ENCODE measurements around the gene POU4F3. TPM values are rescaled to one million over a fixed set of nuclear protein-coding genes. Genes with fewer than 3 reads are reported as not detected.

The POU4F3 gene
- total RNA-seq, 3 donors from 2014 or later: 0.15 TPM; not detected in 2

DNA sequence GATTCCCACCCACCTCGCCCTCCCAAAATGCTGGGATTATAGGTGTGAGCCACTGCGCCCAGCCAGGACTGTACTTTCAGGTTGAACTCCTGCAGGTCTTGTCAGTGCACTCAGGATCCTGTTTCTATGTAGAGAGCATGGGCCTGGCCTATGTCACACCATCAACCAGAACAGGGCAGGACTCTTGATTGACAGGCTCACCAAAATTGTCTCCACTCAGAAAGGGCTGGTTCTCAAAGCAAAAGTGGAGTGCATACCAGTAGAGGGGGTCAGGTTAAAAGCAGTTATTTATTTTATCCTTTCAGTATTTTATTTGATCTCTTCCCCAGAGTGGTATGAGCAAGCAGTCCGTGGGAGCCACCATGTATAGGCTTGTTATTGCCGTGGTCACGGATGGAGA lies 27.4 kb upstream of the POU4F3 start:
- intact Hi-C loops (cut with DNase I; ENCODE audit: low total_unique reads): no loop called here
- DNase-seq (ENCODE audit: low spot score in 2 of 2): no peak
- TF ChIP-seq POLR2A (IDR thresholded peaks at IDR 0.05) (no peak), POLR2AphosphoS5 (IDR thresholded peaks at IDR 0.05) (no peak)
- TF ChIP-seq, protein P1, sequence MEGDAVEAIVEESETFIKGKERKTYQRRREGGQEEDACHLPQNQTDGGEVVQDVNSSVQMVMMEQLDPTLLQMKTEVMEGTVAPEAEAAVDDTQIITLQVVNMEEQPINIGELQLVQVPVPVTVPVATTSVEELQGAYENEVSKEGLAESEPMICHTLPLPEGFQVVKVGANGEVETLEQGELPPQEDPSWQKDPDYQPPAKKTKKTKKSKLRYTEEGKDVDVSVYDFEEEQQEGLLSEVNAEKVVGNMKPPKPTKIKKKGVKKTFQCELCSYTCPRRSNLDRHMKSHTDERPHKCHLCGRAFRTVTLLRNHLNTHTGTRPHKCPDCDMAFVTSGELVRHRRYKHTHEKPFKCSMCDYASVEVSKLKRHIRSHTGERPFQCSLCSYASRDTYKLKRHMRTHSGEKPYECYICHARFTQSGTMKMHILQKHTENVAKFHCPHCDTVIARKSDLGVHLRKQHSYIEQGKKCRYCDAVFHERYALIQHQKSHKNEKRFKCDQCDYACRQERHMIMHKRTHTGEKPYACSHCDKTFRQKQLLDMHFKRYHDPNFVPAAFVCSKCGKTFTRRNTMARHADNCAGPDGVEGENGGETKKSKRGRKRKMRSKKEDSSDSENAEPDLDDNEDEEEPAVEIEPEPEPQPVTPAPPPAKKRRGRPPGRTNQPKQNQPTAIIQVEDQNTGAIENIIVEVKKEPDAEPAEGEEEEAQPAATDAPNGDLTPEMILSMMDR (IDR thresholded peaks at IDR 0.05): no peak

DNA sequence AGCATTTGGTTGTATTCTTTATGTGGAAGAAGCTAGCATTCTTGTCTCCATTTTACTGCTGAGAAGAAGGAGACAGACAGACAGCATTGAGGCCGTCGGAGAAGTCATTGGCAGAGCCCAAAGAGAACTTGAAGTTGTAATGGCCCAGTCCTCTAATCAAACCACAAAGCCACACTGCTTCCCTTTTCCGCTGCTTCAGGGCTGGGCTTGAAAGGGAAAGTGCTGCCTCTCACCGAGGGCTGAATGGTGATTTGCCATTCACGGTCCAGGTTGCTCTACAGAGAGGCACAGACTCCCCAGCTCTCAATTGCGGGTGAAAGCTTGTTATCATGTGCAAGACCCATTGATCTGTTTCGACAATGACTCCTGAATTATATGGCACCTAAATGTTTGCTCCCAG lies 25.6 kb upstream of the POU4F3 start:
- no peak for DNase-seq (ENCODE audit: low spot score in 2 of 2)
- TF ChIP-seq POLR2A (IDR thresholded peaks at IDR 0.05): no peak
- TF ChIP-seq POLR2AphosphoS5 (IDR thresholded peaks at IDR 0.05): no peak
- TF ChIP-seq, protein P1 (IDR thresholded peaks at IDR 0.05): no peak
- Histone ChIP-seq H3K27me3 (no peaks in the 10 kb centered on the region), H3K9me3 (no peaks in the 10 kb centered on the region), H3K27ac (no peak overlapping the region), H3K36me3 (no peaks in the 10 kb centered on the region), H3K4me3 (no peak overlapping the region), H3K4me1 (no peaks in the 10 kb centered on the region)
- intact Hi-C loops (cut with DNase I; ENCODE audit: low total_unique reads): no loop called here

More for the DNA sequence above, 27.4 kb upstream of the POU4F3 start:
- no peaks in the 10 kb centered on the region for H3K36me3 ChIP-seq
- no peaks in the 10 kb centered on the region for H3K9me3 ChIP-seq
- no peaks in the 10 kb centered on the region for H3K4me1 ChIP-seq
- no peak overlapping the region for H3K27ac ChIP-seq
- H3K4me3 ChIP-seq: no peak overlapping the region
- no peaks in the 10 kb centered on the region for H3K27me3 ChIP-seq

DNA sequence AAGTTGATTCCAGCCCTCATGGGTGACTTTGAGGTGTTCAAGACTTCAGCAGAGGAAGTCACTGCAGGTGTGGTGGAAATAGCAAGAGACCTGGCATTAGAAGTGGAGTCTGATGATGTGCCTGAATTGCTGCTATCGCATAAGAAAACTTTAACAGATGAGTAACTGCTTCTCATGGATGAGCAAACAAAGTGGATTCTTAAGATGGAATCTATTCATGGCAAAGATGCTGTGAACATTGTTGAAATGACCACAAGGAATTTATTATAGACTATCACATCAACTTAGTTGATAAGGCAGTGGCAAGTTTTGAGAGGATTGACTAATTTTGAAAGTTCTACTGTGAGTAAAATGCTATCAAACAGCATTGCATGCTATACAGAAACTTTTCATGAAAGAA lies 17.1 kb upstream of the POU4F3 start:
- Histone ChIP-seq H3K4me3 (no peak overlapping the region), H3K9me3 (peaks cover 5% of the 10 kb centered on the region in 2 donors), H3K4me1 (no peaks in the 10 kb centered on the region), H3K27ac (no peak overlapping the region), H3K36me3 (no peaks in the 10 kb centered on the region), H3K27me3 (no peaks in the 10 kb centered on the region)
- no peak for DNase-seq (ENCODE audit: low spot score in 2 of 2)
- intact Hi-C loops (cut with DNase I; ENCODE audit: low total_unique reads): no loop called here
- TF ChIP-seq POLR2AphosphoS5 (IDR thresholded peaks at IDR 0.05) (no peak), POLR2A (IDR thresholded peaks at IDR 0.05) (no peak)

DNA sequence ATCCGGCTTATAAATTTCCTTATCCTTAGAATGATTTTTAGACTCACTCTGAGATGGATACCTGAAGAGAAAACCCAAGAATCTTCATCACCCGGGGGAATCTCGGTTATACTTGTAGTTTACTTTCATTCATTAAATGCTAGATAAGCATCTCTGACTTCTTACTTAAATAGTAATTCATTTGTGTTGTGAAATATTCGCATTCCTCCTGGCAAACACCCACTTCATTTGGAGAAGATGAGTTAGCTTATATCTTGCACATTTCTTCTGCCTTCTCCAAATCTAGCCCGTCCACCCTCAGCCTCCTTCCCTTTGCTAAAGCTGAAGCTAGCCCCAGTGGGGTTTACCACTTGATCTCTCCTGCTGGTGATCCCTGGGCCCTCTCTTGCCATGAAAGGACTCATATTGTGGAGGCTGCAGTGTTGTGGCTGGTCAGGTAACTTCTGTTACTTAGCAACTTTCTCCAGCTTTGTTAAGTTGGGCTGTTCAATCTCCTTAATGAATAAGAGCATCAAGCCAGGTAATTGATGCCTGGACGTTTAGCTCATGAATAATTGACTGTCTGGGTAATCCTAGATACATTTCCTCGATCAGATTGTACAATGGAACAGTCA lies 11.3 kb upstream of the POU4F3 start:
- intact Hi-C loops (cut with DNase I; ENCODE audit: low total_unique reads): no loop called here
- no peak overlapping the region for H3K27ac ChIP-seq
- no peaks in the 10 kb centered on the region for H3K36me3 ChIP-seq
- H3K4me1 ChIP-seq: no peaks in the 10 kb centered on the region
- DNase-seq (ENCODE audit: low spot score in 2 of 2): no peak
- H3K9me3 ChIP-seq: no peaks in the 10 kb centered on the region
- TF ChIP-seq, protein P1 (IDR thresholded peaks at IDR 0.05): no peak
- TF ChIP-seq POLR2AphosphoS5 (IDR thresholded peaks at IDR 0.05): no peak
- no peak for TF ChIP-seq POLR2A (IDR thresholded peaks at IDR 0.05)
- peaks cover 0 to 10% of the 10 kb centered on the region in 2 donors for H3K27me3 ChIP-seq
- H3K4me3 ChIP-seq: no peak overlapping the region

DNA sequence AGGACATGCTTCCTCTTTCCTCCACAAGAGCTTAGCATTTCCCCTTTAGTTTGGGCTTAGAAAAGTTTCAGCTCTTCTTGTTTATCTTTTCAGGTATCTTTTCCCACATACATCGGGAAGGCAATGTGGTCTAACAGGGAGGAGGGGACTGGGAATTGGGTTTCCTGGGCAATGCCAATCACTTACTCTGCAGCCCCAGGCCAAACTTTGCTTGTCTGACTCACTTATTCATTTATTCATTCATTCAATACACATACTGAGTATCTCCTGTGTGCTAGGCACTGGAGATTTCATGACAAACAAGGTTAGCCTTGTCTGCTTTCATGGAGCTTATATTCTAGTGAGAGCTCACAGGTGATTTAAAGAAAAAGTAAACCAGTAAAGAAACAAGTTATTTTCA lies 10.7 kb upstream of the POU4F3 start:
- intact Hi-C loops (cut with DNase I; ENCODE audit: low total_unique reads): no loop called here
- Histone ChIP-seq H3K4me1 (no peaks in the 10 kb centered on the region), H3K4me3 (no peak overlapping the region), H3K9me3 (no peaks in the 10 kb centered on the region), H3K27me3 (peaks cover 0 to 16% of the 10 kb centered on the region in 2 donors), H3K36me3 (no peaks in the 10 kb centered on the region), H3K27ac (no peak overlapping the region)
- TF ChIP-seq POLR2AphosphoS5 (IDR thresholded peaks at IDR 0.05) (no peak), POLR2A (IDR thresholded peaks at IDR 0.05) (no peak)
- TF ChIP-seq, protein P1 (IDR thresholded peaks at IDR 0.05): no peak
- no peak for DNase-seq (ENCODE audit: low spot score in 2 of 2)
